Activated T-cell treated with anti-CD3 and anti-CD28 coated beads, Interleukin-2, amount 50 U/mL, for 72 hours (primary cell): ENCODE data around the gene FOXF1. TPM values are rescaled to one million over a fixed set of nuclear protein-coding genes. Genes with fewer than 3 reads are reported as not detected.

ENCODE experiments used
- ATAC-seq, 2 donors: fragments of 150-1000 bp; cut with Tn5 transposase; replicated peaks in 1 of 2; 2 replicates each; pipeline ENCODE4 v1.10.0; 2021; ENCODE audit warnings: moderate library complexity in 2 of 2, mild to moderate bottlenecking in 1 of 2
- DNase-seq, 2 donors: peaks; one replicate each; pipeline ENCODE4 v3.0.0; 2021 to 2022; ENCODE audit warnings: mixed read lengths in 1 of 2
- H3K27ac Mint-ChIP-seq: one replicate; pipeline ENCODE4 v1.8.0; 2022; ENCODE audit warnings: mild to moderate bottlenecking, moderate library complexity, mixed read lengths
- H3K27me3 Mint-ChIP-seq: one replicate; pipeline ENCODE4 v1.8.0; 2022; ENCODE audit warnings: low read depth, mixed read lengths
- H3K36me3 Mint-ChIP-seq, 2 donors: one replicate each; pipeline ENCODE4 v1.8.0; 2022; ENCODE audit warnings: mixed read lengths in 2 of 2, mild to moderate bottlenecking in 1 of 2; ENCODE audit not compliant: insufficient read depth in 2 of 2
- H3K4me1 Mint-ChIP-seq: one replicate; pipeline ENCODE4 v1.8.0; 2022; ENCODE audit warnings: low read depth, mixed read lengths
- H3K4me3 Mint-ChIP-seq, 2 donors: one replicate each; pipeline ENCODE4 v1.8.0; 2022; ENCODE audit warnings: mild to moderate bottlenecking in 2 of 2, mixed read lengths in 2 of 2, moderate library complexity in 2 of 2
- H3K9me3 Mint-ChIP-seq, 2 donors: one replicate each; pipeline ENCODE4 v1.8.0; 2022; ENCODE audit warnings: mixed read lengths in 2 of 2
- total RNA-seq, 2 donors: library from RNA; stranded (reverse); gene quantifications; one replicate each; pipeline ENCODE4 v1.2.3, GENCODE V29; 2022

Gene FOXF1
- total RNA-seq, 2 donors from 2014 or later = not detected

GRCh38 chr16:86531191-86531545 lies 20.8 kb downstream of the FOXF1 start:
- Mint-ChIP-seq H3K4me1 (no peaks in the 10 kb centered on the region), H3K9me3 (no peaks in the 10 kb centered on the region), H3K27me3 (no peaks in the 10 kb centered on the region), H3K4me3 (no peak overlapping the region), H3K36me3 (peaks cover 0 to 6% of the 10 kb centered on the region in 2 donors), H3K27ac (no peak overlapping the region)
- ATAC-seq (no peak), DNase-seq (no peak)

GRCh38 chr16:86531641-86532525 lies 21.6 kb downstream of the FOXF1 start:
- Mint-ChIP-seq H3K27me3 (no peaks in the 10 kb centered on the region), H3K4me1 (no peaks in the 10 kb centered on the region), H3K9me3 (no peaks in the 10 kb centered on the region), H3K36me3 (peaks cover 0 to 6% of the 10 kb centered on the region in 2 donors), H3K4me3 (no peak overlapping the region), H3K27ac (no peak overlapping the region)
- ATAC-seq (no peak), DNase-seq (no peak)

GRCh38 chr16:86532526-86532815 lies 22.1 kb downstream of the FOXF1 start:
- Mint-ChIP-seq H3K4me3 (no peak overlapping the region), H3K9me3 (no peaks in the 10 kb centered on the region), H3K36me3 (peaks cover 0 to 6% of the 10 kb centered on the region in 2 donors), H3K4me1 (no peaks in the 10 kb centered on the region), H3K27ac (no peak overlapping the region), H3K27me3 (no peaks in the 10 kb centered on the region)
- no peak for DNase-seq
- ATAC-seq = no peak

GRCh38 chr16:86533076-86533475 lies 22.7 kb downstream of the FOXF1 start:
- H3K9me3 Mint-ChIP-seq = no peaks in the 10 kb centered on the region
- no peak overlapping the region for H3K27ac Mint-ChIP-seq
- H3K36me3 Mint-ChIP-seq = peaks cover 0 to 4% of the 10 kb centered on the region in 2 donors
- no peaks in the 10 kb centered on the region for H3K4me1 Mint-ChIP-seq
- DNase-seq (no peak), ATAC-seq (no peak)
- H3K27me3 Mint-ChIP-seq = no peaks in the 10 kb centered on the region
- no peak overlapping the region for H3K4me3 Mint-ChIP-seq

GRCh38 chr16:86533767-86534351 lies 23.5 kb downstream of the FOXF1 start:
- H3K36me3 Mint-ChIP-seq = peaks cover 0 to 3% of the 10 kb centered on the region in 2 donors
- H3K27me3 Mint-ChIP-seq = no peaks in the 10 kb centered on the region
- H3K27ac Mint-ChIP-seq = no peak overlapping the region
- DNase-seq = no peak
- no peaks in the 10 kb centered on the region for H3K4me1 Mint-ChIP-seq
- ATAC-seq = no peak
- no peaks in the 10 kb centered on the region for H3K9me3 Mint-ChIP-seq
- no peak overlapping the region for H3K4me3 Mint-ChIP-seq

- Mint-ChIP-seq H3K4me1 (no peaks in the 10 kb centered on the region), H3K27ac (no peak overlapping the region), H3K4me3 (no peak overlapping the region), H3K27me3 (no peaks in the 10 kb centered on the region), H3K36me3 (peaks cover 0 to 6% of the 10 kb centered on the region in 2 donors), H3K9me3 (no peaks in the 10 kb centered on the region)
- ATAC-seq = no peak
- no peak for DNase-seq
Observed at GRCh38 chr16:86534779-86535615, 24.7 kb downstream of the FOXF1 start.

- H3K9me3 Mint-ChIP-seq = no peaks in the 10 kb centered on the region
- no peaks in the 10 kb centered on the region for H3K27me3 Mint-ChIP-seq
- H3K4me1 Mint-ChIP-seq = no peaks in the 10 kb centered on the region
- DNase-seq (no peak), ATAC-seq (no peak)
- no peak overlapping the region for H3K4me3 Mint-ChIP-seq
- peaks cover 0 to 6% of the 10 kb centered on the region in 2 donors for H3K36me3 Mint-ChIP-seq
- H3K27ac Mint-ChIP-seq = no peak overlapping the region
Observed at GRCh38 chr16:86536621-86537020, 26.3 kb downstream of the FOXF1 start.

GRCh38 chr16:86537486-86537885 lies 27.2 kb downstream of the FOXF1 start:
- H3K9me3 Mint-ChIP-seq = no peaks in the 10 kb centered on the region

GRCh38 chr16:86538196-86538780 lies 28.0 kb downstream of the FOXF1 start:
- Mint-ChIP-seq H3K9me3 (no peaks in the 10 kb centered on the region), H3K27ac (no peak overlapping the region), H3K4me1 (no peaks in the 10 kb centered on the region), H3K36me3 (peaks cover 0 to 6% of the 10 kb centered on the region in 2 donors), H3K27me3 (no peaks in the 10 kb centered on the region), H3K4me3 (no peak overlapping the region)
- ATAC-seq = no peak
- DNase-seq = no peak

More at GRCh38 chr16:86537486-86537885, 27.2 kb downstream of the FOXF1 start:
- peaks cover 0 to 6% of the 10 kb centered on the region in 2 donors for H3K36me3 Mint-ChIP-seq
- H3K4me3 Mint-ChIP-seq = no peak overlapping the region
- no peaks in the 10 kb centered on the region for H3K27me3 Mint-ChIP-seq
- ATAC-seq (no peak), DNase-seq (no peak)
- H3K4me1 Mint-ChIP-seq = no peaks in the 10 kb centered on the region
- H3K27ac Mint-ChIP-seq = no peak overlapping the region

GRCh38 chr16:86540894-86541293 lies 30.6 kb downstream of the FOXF1 start:
- Mint-ChIP-seq H3K27ac (no peak overlapping the region), H3K9me3 (no peaks in the 10 kb centered on the region), H3K36me3 (peaks cover 0 to 7% of the 10 kb centered on the region in 2 donors), H3K27me3 (no peaks in the 10 kb centered on the region), H3K4me3 (no peak overlapping the region), H3K4me1 (no peaks in the 10 kb centered on the region)
- no peak for DNase-seq
- no peak for ATAC-seq

GRCh38 chr16:86541560-86541959 lies 31.2 kb downstream of the FOXF1 start:
- ATAC-seq (no peak), DNase-seq (no peak)
- Mint-ChIP-seq H3K27ac (no peak overlapping the region), H3K4me3 (no peak overlapping the region), H3K27me3 (no peaks in the 10 kb centered on the region), H3K4me1 (no peaks in the 10 kb centered on the region), H3K9me3 (no peaks in the 10 kb centered on the region), H3K36me3 (peaks cover 0 to 7% of the 10 kb centered on the region in 2 donors)

GRCh38 chr16:86542756-86543750 lies 32.7 kb downstream of the FOXF1 start:
- Mint-ChIP-seq H3K4me1 (no peaks in the 10 kb centered on the region), H3K36me3 (peaks cover 0 to 8% of the 10 kb centered on the region in 2 donors), H3K4me3 (no peak overlapping the region), H3K27me3 (no peaks in the 10 kb centered on the region), H3K27ac (no peak overlapping the region), H3K9me3 (no peaks in the 10 kb centered on the region)
- ATAC-seq (no peak), DNase-seq (no peak)
